ENCODE measurements around the gene C14orf93.

DNA sequence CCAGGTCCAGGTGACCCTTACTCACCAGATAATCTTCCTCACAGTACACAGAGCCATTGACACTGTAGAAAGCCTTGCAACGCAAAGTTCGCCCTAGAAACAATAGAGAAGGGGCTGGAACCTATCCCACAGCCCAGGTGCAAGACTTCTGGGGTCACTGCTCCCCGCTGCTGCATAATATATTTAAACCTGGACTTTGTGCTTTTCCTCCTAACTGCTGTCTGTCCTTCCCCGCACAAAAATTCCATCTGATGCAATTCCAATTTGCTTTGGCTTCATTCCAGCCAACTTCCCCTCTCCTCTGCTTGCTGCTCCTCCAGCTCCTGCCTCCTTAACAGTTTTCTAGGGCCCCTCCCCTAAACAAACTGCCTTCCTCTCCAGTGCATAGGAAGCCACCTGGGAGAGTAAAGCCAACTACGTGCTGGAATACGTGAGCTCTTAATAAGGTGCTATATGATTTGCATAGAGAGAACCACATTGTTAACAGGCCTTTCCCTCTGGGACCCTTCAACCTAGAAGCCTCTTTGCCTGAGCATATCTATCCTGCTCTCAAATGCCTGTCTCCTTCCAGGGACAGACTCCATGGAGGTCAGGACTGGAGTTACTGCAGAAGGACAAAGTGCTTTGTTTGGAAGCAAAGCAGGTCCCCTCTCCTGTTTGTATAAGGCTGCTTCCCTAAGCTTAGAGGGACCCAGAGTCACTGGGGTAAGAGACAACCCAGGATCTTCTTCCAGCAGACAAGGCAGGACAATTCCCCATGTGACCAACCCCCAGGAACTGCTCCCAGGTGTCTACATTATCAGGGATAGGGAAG is 33.1 kb downstream of the C14orf93 start:
- no peak for TF ChIP-seq EZH2phosphoT487 (IDR thresholded peaks at IDR 0.05; ENCODE audit: low read depth)
- TF ChIP-seq, protein P1, sequence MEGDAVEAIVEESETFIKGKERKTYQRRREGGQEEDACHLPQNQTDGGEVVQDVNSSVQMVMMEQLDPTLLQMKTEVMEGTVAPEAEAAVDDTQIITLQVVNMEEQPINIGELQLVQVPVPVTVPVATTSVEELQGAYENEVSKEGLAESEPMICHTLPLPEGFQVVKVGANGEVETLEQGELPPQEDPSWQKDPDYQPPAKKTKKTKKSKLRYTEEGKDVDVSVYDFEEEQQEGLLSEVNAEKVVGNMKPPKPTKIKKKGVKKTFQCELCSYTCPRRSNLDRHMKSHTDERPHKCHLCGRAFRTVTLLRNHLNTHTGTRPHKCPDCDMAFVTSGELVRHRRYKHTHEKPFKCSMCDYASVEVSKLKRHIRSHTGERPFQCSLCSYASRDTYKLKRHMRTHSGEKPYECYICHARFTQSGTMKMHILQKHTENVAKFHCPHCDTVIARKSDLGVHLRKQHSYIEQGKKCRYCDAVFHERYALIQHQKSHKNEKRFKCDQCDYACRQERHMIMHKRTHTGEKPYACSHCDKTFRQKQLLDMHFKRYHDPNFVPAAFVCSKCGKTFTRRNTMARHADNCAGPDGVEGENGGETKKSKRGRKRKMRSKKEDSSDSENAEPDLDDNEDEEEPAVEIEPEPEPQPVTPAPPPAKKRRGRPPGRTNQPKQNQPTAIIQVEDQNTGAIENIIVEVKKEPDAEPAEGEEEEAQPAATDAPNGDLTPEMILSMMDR (IDR thresholded peaks at IDR 0.05; ENCODE audit: low read depth, low read length), result no peak

All from OCI-LY3 (cell line).